GM19193 (cell line): ENCODE results near the gene WDFY2.

ENCODE experiments used
- POLR2A ChIP-seq: IDR thresholded peaks from 4 replicates; pipeline ENCODE4 v1.6.1; 2011; ENCODE audit not compliant: insufficient read depth, insufficient read length; ENCODE audit errors: extremely low read depth

The WDFY2 gene

GRCh38 chr13:51612867-51613266 is 28.6 kb downstream of the WDFY2 start:
- no peak for TF ChIP-seq POLR2A

- no peak for TF ChIP-seq POLR2A
These were observed 29.3 kb downstream of the WDFY2 start for GRCh38 chr13:51613535-51613934.

- TF ChIP-seq POLR2A: peak; percentile 59
These were observed 30.1 kb downstream of the WDFY2 start for GRCh38 chr13:51614350-51614786.

GRCh38 chr13:51618626-51619025 is 34.4 kb downstream of the WDFY2 start:
- TF ChIP-seq POLR2A: no peak

- TF ChIP-seq POLR2A: no peak
These were observed 35.4 kb downstream of the WDFY2 start for GRCh38 chr13:51619614-51620013.

GRCh38 chr13:51620165-51620983 is 36.1 kb downstream of the WDFY2 start:
- no peak for TF ChIP-seq POLR2A

- no peak for TF ChIP-seq POLR2A
These were observed 37.3 kb downstream of the WDFY2 start for GRCh38 chr13:51621602-51622001.

- no peak for TF ChIP-seq POLR2A
These were observed 39.2 kb downstream of the WDFY2 start for GRCh38 chr13:51623473-51623872.

GRCh38 chr13:51624207-51624606 is 39.9 kb downstream of the WDFY2 start:
- TF ChIP-seq POLR2A: no peak

- no peak for TF ChIP-seq POLR2A
These were observed 40.6 kb downstream of the WDFY2 start for GRCh38 chr13:51624695-51625345.

- TF ChIP-seq POLR2A: no peak
These were observed 41.5 kb downstream of the WDFY2 start for GRCh38 chr13:51625555-51626345.

- no peak for TF ChIP-seq POLR2A
These were observed 42.5 kb downstream of the WDFY2 start for GRCh38 chr13:51626749-51627148.

GRCh38 chr13:51628059-51628852 is 44.0 kb downstream of the WDFY2 start:
- no peak for TF ChIP-seq POLR2A

GRCh38 chr13:51629491-51630287 is 45.4 kb downstream of the WDFY2 start:
- TF ChIP-seq POLR2A: no peak
